ENCODE data around the gene EI24.

DNA sequence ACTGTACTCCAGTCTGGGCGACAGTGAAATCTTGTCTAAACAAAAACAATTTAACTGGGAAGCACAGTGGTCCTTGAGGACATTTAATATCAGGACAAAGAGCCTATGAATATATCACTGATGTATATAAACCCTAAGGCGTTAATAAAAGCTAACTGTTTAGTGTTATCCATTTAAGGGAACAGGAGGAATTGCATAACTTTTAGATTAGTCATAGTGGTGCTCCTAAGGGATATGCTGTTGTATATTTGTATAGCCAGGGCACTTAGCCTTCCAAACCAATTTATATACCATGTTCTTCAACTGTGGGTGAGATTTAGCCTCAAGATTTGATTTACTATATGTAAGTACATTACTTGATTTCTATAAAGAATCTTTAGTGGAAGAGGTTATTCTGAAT lies 52.7 kb downstream of the EI24 start:
- no peak for TF ChIP-seq EZH2 (IDR thresholded peaks at IDR 0.05; ENCODE audit: low read depth, unreplicated experiment)
- no peak for TF ChIP-seq CTCF (conservative IDR thresholded peaks at IDR 0.05; ENCODE audit: low read depth in 2 of 2)
- TF ChIP-seq ZNF114 (CRISPR knock-in tag; IDR thresholded peaks at IDR 0.05) = no peak
- TF ChIP-seq, protein P1, sequence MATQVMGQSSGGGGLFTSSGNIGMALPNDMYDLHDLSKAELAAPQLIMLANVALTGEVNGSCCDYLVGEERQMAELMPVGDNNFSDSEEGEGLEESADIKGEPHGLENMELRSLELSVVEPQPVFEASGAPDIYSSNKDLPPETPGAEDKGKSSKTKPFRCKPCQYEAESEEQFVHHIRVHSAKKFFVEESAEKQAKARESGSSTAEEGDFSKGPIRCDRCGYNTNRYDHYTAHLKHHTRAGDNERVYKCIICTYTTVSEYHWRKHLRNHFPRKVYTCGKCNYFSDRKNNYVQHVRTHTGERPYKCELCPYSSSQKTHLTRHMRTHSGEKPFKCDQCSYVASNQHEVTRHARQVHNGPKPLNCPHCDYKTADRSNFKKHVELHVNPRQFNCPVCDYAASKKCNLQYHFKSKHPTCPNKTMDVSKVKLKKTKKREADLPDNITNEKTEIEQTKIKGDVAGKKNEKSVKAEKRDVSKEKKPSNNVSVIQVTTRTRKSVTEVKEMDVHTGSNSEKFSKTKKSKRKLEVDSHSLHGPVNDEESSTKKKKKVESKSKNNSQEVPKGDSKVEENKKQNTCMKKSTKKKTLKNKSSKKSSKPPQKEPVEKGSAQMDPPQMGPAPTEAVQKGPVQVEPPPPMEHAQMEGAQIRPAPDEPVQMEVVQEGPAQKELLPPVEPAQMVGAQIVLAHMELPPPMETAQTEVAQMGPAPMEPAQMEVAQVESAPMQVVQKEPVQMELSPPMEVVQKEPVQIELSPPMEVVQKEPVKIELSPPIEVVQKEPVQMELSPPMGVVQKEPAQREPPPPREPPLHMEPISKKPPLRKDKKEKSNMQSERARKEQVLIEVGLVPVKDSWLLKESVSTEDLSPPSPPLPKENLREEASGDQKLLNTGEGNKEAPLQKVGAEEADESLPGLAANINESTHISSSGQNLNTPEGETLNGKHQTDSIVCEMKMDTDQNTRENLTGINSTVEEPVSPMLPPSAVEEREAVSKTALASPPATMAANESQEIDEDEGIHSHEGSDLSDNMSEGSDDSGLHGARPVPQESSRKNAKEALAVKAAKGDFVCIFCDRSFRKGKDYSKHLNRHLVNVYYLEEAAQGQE (IDR thresholded peaks at IDR 0.05; ENCODE audit: unreplicated experiment) = no peak
- no peak for TF ChIP-seq CREB1 (CRISPR knock-in tag; IDR thresholded peaks at IDR 0.05; ENCODE audit: low read depth)
- TF ChIP-seq POLR2AphosphoS5 (IDR thresholded peaks at IDR 0.05; ENCODE audit: low read depth) = no peak
- TF ChIP-seq JUNB (IDR thresholded peaks at IDR 0.05; ENCODE audit: unreplicated experiment) = no peak
- no peak for TF ChIP-seq STAT1 (IDR thresholded peaks at IDR 0.05; ENCODE audit: unreplicated experiment)
